ENCODE results near the gene AMHR2. TPM values are rescaled to one million over a fixed set of nuclear protein-coding genes. Genes with fewer than 3 reads are reported as not detected.
"Not testable (repeated sequence)": the region's sequence is repeated elsewhere in the genome, so short reads cannot be mapped to it uniquely, and the experiment has no call there.

The AMHR2 gene
- total RNA-seq, 1 donor = 0.52 TPM

DNA sequence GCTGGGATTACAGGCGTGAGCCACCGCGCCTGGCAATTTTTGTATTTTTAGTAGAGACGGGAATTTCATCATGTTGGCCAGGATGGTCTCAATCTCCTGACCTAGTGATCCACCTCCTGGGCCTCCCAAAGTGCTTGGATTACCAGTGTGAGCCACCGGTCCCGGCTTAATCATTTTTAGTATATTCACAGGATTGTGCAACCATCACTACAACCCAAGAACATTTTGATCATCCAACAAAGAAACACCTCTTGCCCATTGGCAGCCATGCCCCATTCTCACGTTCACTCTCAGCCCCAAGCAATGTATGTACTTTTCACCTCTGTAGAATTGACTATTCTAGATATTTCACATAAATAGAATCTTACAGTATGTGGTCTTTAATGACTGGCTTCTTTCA lies 23.8 kb upstream of the AMHR2 start:
- Histone ChIP-seq H3K4me3 (ENCODE audit: low read length) (no peak overlapping the region), H3K9me3 (ENCODE audit: low read depth, low read length) (no peaks in the 10 kb centered on the region), H3K27me3 (ENCODE audit: insufficient read depth, low read length) (no peaks in the 10 kb centered on the region), H3K4me1 (ENCODE audit: insufficient read depth, low read length) (peaks cover 3% of the 10 kb centered on the region)

DNA sequence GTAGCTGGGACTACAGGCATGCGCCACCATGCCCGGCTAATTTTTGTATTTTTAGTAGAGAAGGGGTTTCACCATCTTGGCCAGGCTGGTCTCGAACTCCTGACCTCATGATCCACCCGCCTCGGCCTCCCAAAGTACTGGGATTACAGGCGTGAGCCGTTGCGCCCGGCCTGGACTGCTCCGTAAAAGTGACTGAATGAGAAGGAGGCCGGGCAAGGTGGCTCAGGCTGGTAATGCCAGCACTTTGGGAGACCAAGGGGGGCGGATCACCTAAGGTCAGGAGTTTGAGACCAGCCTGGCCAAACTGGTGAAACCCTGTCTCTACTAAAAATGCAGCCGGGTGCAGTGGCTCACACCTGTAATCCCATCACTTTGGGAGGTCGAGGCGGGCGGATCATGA lies 21.3 kb upstream of the AMHR2 start:
- not testable (repeated sequence) for H3K4me1 ChIP-seq (ENCODE audit: insufficient read depth, low read length); H3K9me3 ChIP-seq (ENCODE audit: low read depth, low read length); H3K4me3 ChIP-seq (ENCODE audit: low read length); H3K27me3 ChIP-seq (ENCODE audit: insufficient read depth, low read length)

DNA sequence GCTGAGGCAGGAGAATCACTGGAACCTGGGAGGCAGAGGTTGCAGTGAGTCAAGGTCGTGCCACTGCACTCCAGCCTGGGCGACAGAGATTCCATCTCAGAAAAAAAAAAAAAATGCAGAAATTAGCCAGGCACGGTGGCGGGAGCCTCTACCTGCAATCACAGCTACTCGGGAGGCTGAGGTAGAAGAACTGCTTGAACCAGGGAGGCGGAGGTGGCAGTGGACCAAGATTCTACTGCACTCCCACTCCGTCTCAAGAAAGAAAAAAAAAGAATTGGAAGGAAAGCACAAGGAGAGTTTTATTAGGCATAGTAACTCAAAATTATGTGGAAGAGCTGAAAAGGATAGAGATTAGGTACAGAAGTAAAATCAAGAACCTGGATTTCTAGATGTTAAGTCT lies 20.8 kb upstream of the AMHR2 start:
- no peaks in the 10 kb centered on the region for H3K27me3 ChIP-seq (ENCODE audit: insufficient read depth, low read length)
- H3K4me3 ChIP-seq (ENCODE audit: low read length) = no peak overlapping the region
- H3K9me3 ChIP-seq (ENCODE audit: low read depth, low read length) = no peaks in the 10 kb centered on the region
- H3K4me1 ChIP-seq (ENCODE audit: insufficient read depth, low read length) = no peaks in the 10 kb centered on the region

DNA sequence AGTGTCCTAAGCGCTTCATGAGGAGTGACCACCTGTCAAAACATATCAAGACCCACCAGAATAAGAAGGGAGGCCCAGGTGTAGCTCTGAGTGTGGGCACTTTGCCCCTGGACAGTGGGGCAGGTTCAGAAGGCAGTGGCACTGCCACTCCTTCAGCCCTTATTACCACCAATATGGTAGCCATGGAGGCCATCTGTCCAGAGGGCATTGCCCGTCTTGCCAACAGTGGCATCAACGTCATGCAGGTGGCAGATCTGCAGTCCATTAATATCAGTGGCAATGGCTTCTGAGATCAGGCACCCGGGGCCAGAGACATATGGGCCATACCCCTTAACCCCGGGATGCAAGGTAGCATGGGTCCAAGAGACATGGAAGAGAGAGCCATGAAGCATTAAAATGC lies 12.7 kb upstream of the AMHR2 start:
- Histone ChIP-seq H3K4me3 (ENCODE audit: low read length) (no peak overlapping the region), H3K4me1 (ENCODE audit: insufficient read depth, low read length) (peaks cover 11% of the 10 kb centered on the region), H3K27me3 (ENCODE audit: insufficient read depth, low read length) (no peaks in the 10 kb centered on the region), H3K9me3 (ENCODE audit: low read depth, low read length) (no peaks in the 10 kb centered on the region)

DNA sequence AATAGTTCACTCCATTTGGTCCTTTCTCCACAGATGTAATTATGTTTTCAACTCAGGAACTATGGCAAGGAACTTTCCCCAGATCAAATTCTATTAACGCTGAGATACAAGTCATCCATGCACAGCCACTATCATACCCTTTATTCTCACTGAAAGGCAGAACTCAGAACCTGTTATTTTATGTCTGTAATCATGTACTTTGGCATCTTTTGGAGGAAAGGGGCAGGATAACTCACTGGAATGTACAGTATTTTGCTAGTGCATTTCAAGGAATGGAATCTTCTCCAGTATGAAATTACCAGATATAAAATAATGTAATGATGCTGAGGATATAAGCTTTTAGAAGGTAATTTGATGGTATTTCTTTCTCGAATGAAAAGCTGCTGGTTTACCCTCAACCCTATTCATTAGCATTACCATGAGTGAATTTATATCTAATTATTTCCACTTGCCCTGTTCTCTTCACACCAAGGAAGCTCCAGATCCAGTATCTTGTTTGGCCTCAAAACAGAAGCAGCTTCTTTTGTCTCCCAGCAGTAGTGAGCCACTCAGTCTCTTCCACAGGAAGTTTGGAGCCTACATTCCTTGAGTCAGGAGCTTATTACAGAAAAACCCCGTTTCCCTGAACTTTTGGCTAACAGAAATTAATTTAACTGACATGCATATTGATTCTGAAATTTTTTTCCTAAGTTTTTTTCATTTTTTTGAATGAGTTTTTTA lies 10.0 kb upstream of the AMHR2 start:
- no peak overlapping the region for H3K4me3 ChIP-seq (ENCODE audit: low read length)
- peaks cover 27% of the 10 kb centered on the region for H3K4me1 ChIP-seq (ENCODE audit: insufficient read depth, low read length)
- H3K9me3 ChIP-seq (ENCODE audit: low read depth, low read length) = no peaks in the 10 kb centered on the region
- H3K27me3 ChIP-seq (ENCODE audit: insufficient read depth, low read length) = no peaks in the 10 kb centered on the region

DNA sequence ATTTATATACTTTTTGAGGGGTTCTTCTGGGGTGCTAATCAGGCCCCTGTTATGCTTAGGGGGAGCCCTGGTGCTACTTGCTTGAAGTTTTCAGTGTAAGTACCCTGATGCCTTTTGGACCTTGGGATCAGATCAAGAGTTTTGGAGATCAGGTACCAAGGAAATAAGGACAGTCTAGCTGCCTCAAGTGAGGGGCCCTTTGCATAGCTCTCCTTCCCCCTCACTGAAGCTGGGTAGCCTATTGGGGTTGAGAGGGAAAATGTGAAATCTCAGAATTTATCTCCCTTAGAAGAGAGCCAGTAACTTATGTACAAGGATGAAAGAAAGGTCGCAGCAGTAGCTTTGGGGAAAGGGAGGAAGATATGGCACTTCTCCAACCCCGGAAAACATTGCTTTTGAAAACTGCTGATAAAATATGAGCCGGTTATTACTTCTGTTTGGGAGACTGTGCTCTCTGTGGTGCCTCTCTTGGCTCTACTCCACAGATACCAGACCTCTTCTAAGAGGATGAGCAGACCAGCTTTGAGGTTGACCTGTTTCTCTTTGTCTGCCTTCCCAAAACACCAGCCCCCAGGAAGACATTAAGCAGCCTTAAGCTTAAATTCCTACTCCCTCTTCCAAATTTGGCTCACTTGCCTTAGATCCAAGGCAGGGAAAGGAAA lies 8.8 kb upstream of the AMHR2 start:
- no peaks in the 10 kb centered on the region for H3K9me3 ChIP-seq (ENCODE audit: low read depth, low read length)
- peaks cover 27% of the 10 kb centered on the region for H3K4me1 ChIP-seq (ENCODE audit: insufficient read depth, low read length)
- H3K27me3 ChIP-seq (ENCODE audit: insufficient read depth, low read length) = no peaks in the 10 kb centered on the region
- H3K4me3 ChIP-seq (ENCODE audit: low read length) = no peak overlapping the region

DNA sequence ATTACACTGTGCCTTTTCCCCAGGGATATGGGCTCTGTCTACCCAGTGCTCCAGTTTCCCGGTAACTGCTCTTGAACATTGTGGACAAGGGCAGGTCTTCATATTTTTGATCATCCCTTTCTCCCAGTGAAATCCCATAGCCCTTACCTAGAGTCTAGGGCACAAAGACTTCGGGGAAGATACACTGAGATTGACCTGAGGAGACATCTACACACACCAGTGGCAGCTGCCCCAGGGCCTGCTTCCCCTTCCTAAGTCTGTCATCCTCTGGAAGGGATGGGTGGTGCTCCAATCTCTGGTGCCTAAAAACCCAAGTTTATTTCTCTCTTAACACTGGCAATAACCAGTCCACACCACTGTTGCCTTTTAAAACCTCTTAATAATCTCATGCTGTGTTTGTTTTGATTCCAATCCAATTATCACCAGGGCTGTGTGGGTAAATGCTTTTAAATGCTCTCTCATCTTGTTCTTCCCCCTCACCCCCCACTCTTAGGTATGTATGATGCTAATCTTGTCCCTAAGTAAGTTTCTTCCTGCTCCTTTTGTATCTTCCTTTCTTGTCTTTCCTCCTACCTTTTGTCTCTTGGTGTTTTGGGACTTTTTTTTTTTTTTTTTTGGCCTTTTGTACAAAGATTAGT lies 7.8 kb upstream of the AMHR2 start:
- H3K4me1 ChIP-seq (ENCODE audit: insufficient read depth, low read length) = peaks cover 27% of the 10 kb centered on the region
- H3K27me3 ChIP-seq (ENCODE audit: insufficient read depth, low read length); H3K9me3 ChIP-seq (ENCODE audit: low read depth, low read length); H3K4me3 ChIP-seq (ENCODE audit: low read length): not testable (repeated sequence)

DNA sequence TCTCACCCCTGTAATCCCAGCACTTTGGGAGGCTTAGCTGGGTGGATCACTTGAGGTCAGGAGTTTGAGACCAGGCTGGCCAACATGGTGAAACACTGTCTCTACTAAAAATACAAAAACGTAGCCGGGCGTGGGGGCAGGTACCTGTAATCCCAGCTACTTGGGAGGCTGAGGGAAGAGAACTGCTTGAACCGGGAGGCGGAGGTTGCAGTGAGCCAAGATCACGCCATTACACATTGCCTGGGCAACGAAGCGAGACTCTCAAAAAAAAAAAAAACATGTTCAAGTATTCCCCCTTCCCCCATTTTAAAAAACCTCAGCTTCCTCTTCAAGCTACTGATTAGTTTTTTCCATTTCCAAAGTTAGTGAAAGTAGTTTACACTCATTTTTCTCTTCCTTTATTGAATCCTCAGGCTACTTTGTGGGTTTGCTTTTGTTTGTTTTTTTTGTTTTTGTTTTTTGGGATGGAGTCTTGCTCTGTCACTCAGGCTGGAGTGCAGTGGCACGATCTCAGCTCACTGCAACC lies 6.3 kb upstream of the AMHR2 start:
- peaks cover 26% of the 10 kb centered on the region for H3K4me1 ChIP-seq (ENCODE audit: insufficient read depth, low read length)
- H3K27me3 ChIP-seq (ENCODE audit: insufficient read depth, low read length); H3K4me3 ChIP-seq (ENCODE audit: low read length); H3K9me3 ChIP-seq (ENCODE audit: low read depth, low read length): not testable (repeated sequence)

DNA sequence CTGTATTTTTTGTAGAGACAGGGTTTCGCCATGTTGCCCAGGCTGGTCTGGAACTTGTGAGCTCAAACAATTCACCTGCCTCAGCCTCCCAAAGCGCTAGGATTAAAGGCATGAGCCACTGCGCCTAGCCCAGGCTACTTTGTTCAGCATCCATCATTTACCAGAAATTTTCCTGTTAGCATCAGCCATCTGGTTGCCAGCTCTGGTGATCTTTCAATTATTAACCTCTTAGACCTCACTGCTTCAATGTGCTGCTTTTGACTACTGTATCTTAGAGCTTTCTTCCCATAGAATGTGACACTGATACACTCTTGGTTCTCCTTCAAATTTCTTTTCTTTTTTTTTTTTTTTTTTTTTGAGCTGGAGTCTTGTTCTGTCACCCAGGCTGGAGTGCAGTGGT lies 5.4 kb upstream of the AMHR2 start:
- Histone ChIP-seq H3K27me3 (ENCODE audit: insufficient read depth, low read length) (no peaks in the 10 kb centered on the region), H3K4me3 (ENCODE audit: low read length) (no peak overlapping the region), H3K4me1 (ENCODE audit: insufficient read depth, low read length) (peaks cover 21% of the 10 kb centered on the region), H3K9me3 (ENCODE audit: low read depth, low read length) (no peaks in the 10 kb centered on the region)

DNA sequence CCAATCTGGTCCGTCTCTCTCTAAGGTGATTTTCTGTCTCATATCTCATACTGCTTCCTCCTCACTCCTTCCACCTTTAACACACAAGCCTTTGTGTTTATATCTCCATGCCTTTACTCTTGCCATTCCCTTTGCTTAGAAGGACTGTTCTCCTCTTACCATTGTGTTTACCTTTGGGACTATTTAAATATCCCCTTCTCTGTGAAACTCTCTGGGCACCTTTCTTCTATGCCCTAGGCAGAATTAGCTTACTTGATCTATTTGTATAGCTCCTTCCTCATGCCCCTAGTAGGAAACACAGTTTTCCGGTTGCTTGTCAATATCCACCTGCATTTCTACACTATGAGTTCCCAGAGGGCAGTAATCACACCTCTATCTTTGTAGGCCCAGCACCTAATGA lies 3.9 kb upstream of the AMHR2 start:
- H3K4me3 ChIP-seq (ENCODE audit: low read length) = no peak overlapping the region
- no peaks in the 10 kb centered on the region for H3K27me3 ChIP-seq (ENCODE audit: insufficient read depth, low read length)
- H3K9me3 ChIP-seq (ENCODE audit: low read depth, low read length) = no peaks in the 10 kb centered on the region
- peaks cover 21% of the 10 kb centered on the region for H3K4me1 ChIP-seq (ENCODE audit: insufficient read depth, low read length)

DNA sequence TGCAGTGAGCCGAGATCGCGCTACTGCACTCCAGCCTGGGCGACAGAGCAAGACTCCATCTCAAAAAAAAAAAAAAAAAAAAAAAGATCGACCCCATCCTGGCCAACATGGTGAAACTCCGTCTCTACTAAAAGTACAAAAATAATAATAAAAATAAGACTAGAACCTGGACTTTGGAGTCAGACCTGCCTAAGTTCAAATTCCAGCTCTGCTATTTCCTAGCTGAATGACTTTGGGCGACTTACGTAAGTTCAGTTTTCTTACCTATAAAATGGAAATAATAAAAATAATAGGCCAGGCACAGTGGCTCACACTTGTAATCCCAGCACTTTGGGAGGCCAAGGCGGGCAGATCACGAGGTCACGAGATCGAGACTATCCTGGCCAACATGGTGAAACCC lies 1.4 kb upstream of the AMHR2 start:
- H3K27me3 ChIP-seq (ENCODE audit: insufficient read depth, low read length); H3K4me3 ChIP-seq (ENCODE audit: low read length): not testable (repeated sequence)
- peaks cover 16% of the 10 kb centered on the region for H3K4me1 ChIP-seq (ENCODE audit: insufficient read depth, low read length)

DNA sequence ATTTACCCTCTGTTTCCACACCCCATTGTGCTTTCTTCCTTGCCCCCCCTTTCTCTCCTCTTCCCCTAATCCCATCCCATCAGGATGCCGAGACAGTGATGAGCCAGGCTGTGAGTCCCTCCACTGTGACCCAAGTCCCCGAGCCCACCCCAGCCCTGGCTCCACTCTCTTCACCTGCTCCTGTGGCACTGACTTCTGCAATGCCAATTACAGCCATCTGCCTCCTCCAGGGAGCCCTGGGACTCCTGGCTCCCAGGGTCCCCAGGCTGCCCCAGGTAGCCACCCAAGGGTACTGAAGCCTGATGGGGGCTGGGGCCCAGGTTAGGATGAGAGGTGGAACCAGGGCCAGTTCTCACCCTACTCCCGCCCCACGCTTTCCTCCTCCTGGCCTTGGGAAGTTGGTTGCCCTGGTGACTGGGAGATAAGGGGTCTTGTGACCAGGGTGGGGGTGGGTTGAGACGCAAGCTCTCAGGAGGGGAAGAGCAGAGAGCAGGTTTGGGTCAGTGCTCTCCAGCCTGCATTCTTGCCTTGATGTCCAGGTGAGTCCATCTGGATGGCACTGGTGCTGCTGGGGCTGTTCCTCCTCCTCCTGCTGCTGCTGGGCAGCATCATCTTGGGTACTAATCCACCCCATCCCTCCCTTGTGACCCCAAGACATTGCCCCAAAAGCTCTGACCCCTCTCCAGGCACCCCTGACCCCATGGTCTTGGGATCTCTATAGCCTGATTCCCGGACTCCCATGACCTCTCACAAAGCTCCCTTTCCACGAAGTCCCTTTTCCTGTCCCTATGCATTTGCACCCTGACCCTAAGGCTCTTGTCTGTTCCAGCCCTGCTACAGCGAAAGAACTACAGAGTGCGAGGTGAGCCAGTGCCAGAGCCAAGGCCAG lies 1.2 kb downstream of the AMHR2 start:
- Histone ChIP-seq H3K4me1 (ENCODE audit: insufficient read depth, low read length) (peaks cover 5% of the 10 kb centered on the region), H3K27me3 (ENCODE audit: insufficient read depth, low read length) (no peaks in the 10 kb centered on the region), H3K9me3 (ENCODE audit: low read depth, low read length) (no peaks in the 10 kb centered on the region), H3K4me3 (ENCODE audit: low read length) (no peak overlapping the region)

More for the DNA sequence above, 1.4 kb upstream of the AMHR2 start:
- not testable (repeated sequence) for H3K9me3 ChIP-seq (ENCODE audit: low read depth, low read length)

DNA sequence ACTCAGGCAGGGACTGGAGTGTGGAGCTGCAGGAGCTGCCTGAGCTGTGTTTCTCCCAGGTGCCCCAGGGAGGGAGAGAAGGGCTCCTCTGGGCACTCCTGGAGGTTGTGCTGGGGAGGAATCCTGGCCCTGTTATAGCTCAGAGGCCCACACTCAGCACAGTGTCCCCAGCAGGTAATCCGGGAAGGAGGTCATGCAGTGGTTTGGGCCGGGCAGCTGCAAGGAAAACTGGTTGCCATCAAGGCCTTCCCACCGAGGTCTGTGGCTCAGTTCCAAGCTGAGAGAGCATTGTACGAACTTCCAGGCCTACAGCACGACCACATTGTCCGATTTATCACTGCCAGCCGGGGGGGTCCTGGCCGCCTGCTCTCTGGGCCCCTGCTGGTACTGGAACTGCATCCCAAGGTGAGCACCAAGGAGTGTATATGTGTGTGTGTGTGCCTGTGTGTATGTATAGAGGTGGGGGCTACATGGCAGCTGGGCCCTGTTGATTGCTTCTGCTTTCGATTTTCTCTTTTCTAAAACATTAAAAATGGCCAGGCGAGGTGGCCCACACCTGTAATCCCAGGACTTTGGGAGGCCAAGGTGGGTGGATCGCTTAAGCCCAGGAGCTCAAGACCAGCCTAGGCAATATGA lies 2.0 kb downstream of the AMHR2 start:
- no peaks in the 10 kb centered on the region for H3K27me3 ChIP-seq (ENCODE audit: insufficient read depth, low read length)
- H3K9me3 ChIP-seq (ENCODE audit: low read depth, low read length) = no peaks in the 10 kb centered on the region
- H3K4me1 ChIP-seq (ENCODE audit: insufficient read depth, low read length) = peaks cover 5% of the 10 kb centered on the region
- no peak overlapping the region for H3K4me3 ChIP-seq (ENCODE audit: low read length)

DNA sequence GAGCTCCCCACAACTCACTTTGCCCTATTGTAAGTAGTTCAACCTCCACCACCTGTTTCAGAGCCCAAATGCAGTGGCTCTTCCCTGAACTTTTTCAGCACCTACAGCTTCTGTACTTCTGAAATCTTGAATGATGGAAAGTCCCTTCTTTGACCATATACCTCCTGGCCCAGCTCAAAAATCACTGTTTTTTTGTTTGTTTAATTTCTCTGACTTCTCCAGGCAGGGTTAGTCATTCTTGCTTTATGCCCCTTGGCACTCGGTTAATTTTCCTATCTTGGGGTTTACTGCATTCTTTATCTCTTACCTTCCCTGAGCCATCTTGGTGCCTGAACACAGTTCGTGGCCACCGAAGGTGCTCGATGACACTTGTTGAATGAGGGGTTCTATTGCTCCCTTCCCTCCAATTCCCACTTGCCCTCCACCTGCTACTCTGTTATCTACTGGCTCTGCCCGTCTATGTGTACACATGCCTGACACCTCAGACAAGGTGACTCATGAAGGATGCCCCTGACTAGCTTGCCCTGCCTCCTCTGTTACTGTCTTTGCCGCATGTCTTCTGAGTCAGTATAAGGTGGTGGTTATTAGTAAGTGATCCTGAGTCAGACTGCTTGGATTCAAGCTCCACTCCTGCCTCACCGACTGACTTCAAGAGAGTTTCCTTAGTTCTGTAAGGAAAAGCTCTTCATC lies 4.4 kb downstream of the AMHR2 start:
- no peak overlapping the region for H3K4me3 ChIP-seq (ENCODE audit: low read length)
- H3K4me1 ChIP-seq (ENCODE audit: insufficient read depth, low read length) = no peaks in the 10 kb centered on the region
- H3K9me3 ChIP-seq (ENCODE audit: low read depth, low read length) = no peaks in the 10 kb centered on the region
- H3K27me3 ChIP-seq (ENCODE audit: insufficient read depth, low read length) = no peaks in the 10 kb centered on the region

All from mononuclear cell (primary cell).